Neural cell (in vitro differentiated cells): ENCODE results near the gene NDUFV1. TPM values are rescaled to one million over a fixed set of nuclear protein-coding genes. Genes with fewer than 3 reads are reported as not detected.
A peak's percentile ranks its signal among the peaks of the same experiment; 100 is the strongest.

ENCODE experiments used
- H2AFZ ChIP-seq: fragments of 200-600, 300-800 bp; sonication (generic), shearing (Covaris generic); 2 replicates; pipeline ENCODE4 v1.6.0; 2014; ENCODE audit warnings: low read depth, mild to moderate bottlenecking, antibody characterized with exemption, low read length, moderate library complexity
- H3F3A ChIP-seq: fragments of 200-600 bp; shearing (Covaris generic); 2 replicates; pipeline ENCODE4 v1.6.1; 2016; ENCODE audit warnings: mild to moderate bottlenecking, moderate library complexity, mixed read lengths, antibody characterized with exemption, low read length; ENCODE audit not compliant: insufficient read depth, poor library complexity, severe bottlenecking
- H3K27ac ChIP-seq: fragments of 200-600, 300-800 bp; sonication (generic), shearing (Covaris generic); 2 replicates; pipeline ENCODE4 v1.5.1; 2014; ENCODE audit warnings: mild to moderate bottlenecking, low read length, moderate library complexity
- H3K27me3 ChIP-seq: fragments of 300-800, 200-600 bp; sonication (generic), shearing (Covaris generic); 2 replicates; pipeline ENCODE4 v1.6.0; 2014; ENCODE audit warnings: mild to moderate bottlenecking, low read depth, low read length, moderate library complexity; ENCODE audit not compliant: insufficient read depth
- H3K36me3 ChIP-seq: fragments of 300-800, 200-600 bp; sonication (generic), shearing (Covaris generic); 2 replicates; pipeline ENCODE4 v1.5.1; 2014; ENCODE audit warnings: mild to moderate bottlenecking, antibody characterized with exemption, low read length, moderate library complexity; ENCODE audit not compliant: insufficient read depth
- H3K4me2 ChIP-seq: fragments of 300-800, 200-600 bp; sonication (generic), shearing (Covaris generic); 2 replicates; pipeline ENCODE4 v1.6.0; 2014; ENCODE audit warnings: mild to moderate bottlenecking, low read length
- H3K4me3 ChIP-seq: fragments of 300-800, 200-600 bp; sonication (generic), shearing (Covaris generic); 2 replicates; pipeline ENCODE4 v1.5.1; 2014; ENCODE audit warnings: mild to moderate bottlenecking, low read length, moderate library complexity
- H3K79me2 ChIP-seq: fragments of 200-600 bp; shearing (Covaris generic); replicated peaks from 2 replicates; pipeline ENCODE4 v1.6.0; 2014; ENCODE audit warnings: mild to moderate bottlenecking, low read length, moderate library complexity; ENCODE audit not compliant: insufficient read depth
- H3K9ac ChIP-seq: fragments of 300-800, 200-600 bp; sonication (generic), shearing (Covaris generic); 2 replicates; pipeline ENCODE4 v1.6.1; 2016; ENCODE audit warnings: mild to moderate bottlenecking, low read length, mixed read lengths
- H3K9me2 ChIP-seq: fragments of 200-600 bp; shearing (Covaris generic); 2 replicates; pipeline ENCODE4 v1.6.1; 2016; ENCODE audit warnings: mild to moderate bottlenecking, low read length, mixed read lengths; ENCODE audit not compliant: insufficient read depth
- H3K9me3 ChIP-seq: fragments of 200-600, 300-800 bp; sonication (generic), shearing (Covaris generic); 2 replicates; pipeline ENCODE4 v1.6.1; 2016; ENCODE audit warnings: mild to moderate bottlenecking, mixed run types, low read length, moderate library complexity, mixed read lengths
- H4K20me1 ChIP-seq: fragments of 200-600 bp; shearing (Covaris generic); 2 replicates; pipeline ENCODE4 v1.6.1; 2016; ENCODE audit warnings: mild to moderate bottlenecking, mixed run types; ENCODE audit not compliant: insufficient read depth
- EP300 ChIP-seq: fragments of 450-650 bp; conservative IDR thresholded peaks from 2 replicates; pipeline ENCODE4 v1.6.1; 2014; ENCODE audit warnings: antibody characterized with exemption, mild to moderate bottlenecking, moderate library complexity; ENCODE audit not compliant: poor library complexity, severe bottlenecking
- EZH2 ChIP-seq: fragments of 200-600, 300-800 bp; shearing (Covaris generic), sonication (generic); IDR thresholded peaks from 2 replicates; pipeline ENCODE4 v1.6.1; 2014; ENCODE audit warnings: antibody characterized with exemption, low read length, borderline replicate concordance, mild to moderate bottlenecking; ENCODE audit not compliant: insufficient read depth, poor library complexity, severe bottlenecking
- MXI1 ChIP-seq: fragments of 450-650 bp; conservative IDR thresholded peaks from 2 replicates; pipeline ENCODE4 v1.6.1; 2014; ENCODE audit warnings: antibody characterized with exemption, mild to moderate bottlenecking; ENCODE audit not compliant: poor library complexity, severe bottlenecking
- POLR2AphosphoS5 ChIP-seq: IDR thresholded peaks from 2 replicates; pipeline ENCODE4 v1.6.1; 2012
- RAD21 ChIP-seq: fragments of 450-650 bp; conservative IDR thresholded peaks from 2 replicates; pipeline ENCODE4 v1.6.1; 2014; ENCODE audit warnings: antibody characterized with exemption, mild to moderate bottlenecking, moderate library complexity
- SMC3 ChIP-seq: fragments of 450-650 bp; conservative IDR thresholded peaks from 2 replicates; pipeline ENCODE4 v1.6.1; 2014; ENCODE audit warnings: antibody characterized with exemption, mild to moderate bottlenecking, moderate library complexity; ENCODE audit not compliant: poor library complexity
- TAF1 ChIP-seq: IDR thresholded peaks from 2 replicates; pipeline ENCODE4 v1.6.1; 2012; ENCODE audit warnings: low read depth
- polyA plus RNA-seq: library from polyadenylated mRNA; depleted of rRNA; stranded (reverse); fragments of >200 nt; gene quantifications from 2 replicates; pipeline ENCODE4 v1.2.3, GENCODE V29; 2014
- TF ChIP-seq, protein P1 (sequence below): IDR thresholded peaks from 2 replicates; pipeline ENCODE4 v1.6.1; 2012; ENCODE audit warnings: borderline replicate concordance
- TF ChIP-seq, protein P2 (sequence below): fragments of 450-650 bp; IDR thresholded peaks from 2 replicates; pipeline ENCODE4 v1.5.1; 2014; ENCODE audit warnings: antibody characterized with exemption, mild to moderate bottlenecking, moderate library complexity; ENCODE audit not compliant: poor library complexity, severe bottlenecking

Gene NDUFV1
- polyA plus RNA-seq, 1 donor from 2014 or later: 393 TPM

DNA sequence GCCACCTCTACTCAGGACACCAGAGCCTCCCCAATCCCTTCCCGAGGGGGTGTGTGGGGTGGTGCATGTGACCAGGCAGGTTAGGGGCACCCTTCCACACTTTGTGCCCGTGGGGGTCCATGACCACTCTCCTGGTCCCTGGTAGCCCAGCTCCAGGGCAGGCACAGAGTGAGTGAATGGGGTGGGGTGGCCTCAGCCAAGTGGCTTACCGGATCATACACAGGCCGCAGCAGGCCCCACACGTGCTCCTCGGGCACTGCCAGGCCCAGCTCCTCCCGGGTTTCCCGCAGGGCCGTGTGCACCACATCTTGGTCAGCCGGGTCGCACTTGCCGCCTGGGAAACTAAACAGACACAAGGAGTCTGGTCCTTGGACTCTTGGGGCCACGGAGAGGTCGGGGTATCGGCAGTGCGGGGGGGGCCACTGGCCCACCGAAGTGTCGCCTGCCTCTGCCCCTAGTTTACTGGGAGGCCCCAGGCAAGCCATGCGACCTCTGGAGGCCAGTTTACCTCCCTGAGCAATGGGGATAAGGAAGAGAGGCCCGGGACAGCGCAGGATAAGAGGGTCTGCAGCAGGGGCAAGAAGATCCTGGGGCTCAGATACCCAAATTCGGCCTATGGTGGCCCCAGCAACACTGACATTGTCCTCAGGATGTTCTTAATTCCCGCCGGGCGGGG is 22.1 kb downstream of the NDUFV1 start:
- Histone ChIP-seq H3F3A (no peaks in the 10 kb centered on the region), H2AFZ (no peak overlapping the region), H4K20me1 (no peaks in the 10 kb centered on the region), H3K36me3 (no peaks in the 10 kb centered on the region), H3K9ac (no peak overlapping the region), H3K4me3 (no peak overlapping the region), H3K9me3 (no peaks in the 10 kb centered on the region), H3K27ac (no peak overlapping the region), H3K27me3 (no peaks in the 10 kb centered on the region), H3K79me2 (no peaks in the 10 kb centered on the region), H3K4me2 (no peak overlapping the region), H3K9me2 (no peaks in the 10 kb centered on the region)
- TF ChIP-seq, protein P1, sequence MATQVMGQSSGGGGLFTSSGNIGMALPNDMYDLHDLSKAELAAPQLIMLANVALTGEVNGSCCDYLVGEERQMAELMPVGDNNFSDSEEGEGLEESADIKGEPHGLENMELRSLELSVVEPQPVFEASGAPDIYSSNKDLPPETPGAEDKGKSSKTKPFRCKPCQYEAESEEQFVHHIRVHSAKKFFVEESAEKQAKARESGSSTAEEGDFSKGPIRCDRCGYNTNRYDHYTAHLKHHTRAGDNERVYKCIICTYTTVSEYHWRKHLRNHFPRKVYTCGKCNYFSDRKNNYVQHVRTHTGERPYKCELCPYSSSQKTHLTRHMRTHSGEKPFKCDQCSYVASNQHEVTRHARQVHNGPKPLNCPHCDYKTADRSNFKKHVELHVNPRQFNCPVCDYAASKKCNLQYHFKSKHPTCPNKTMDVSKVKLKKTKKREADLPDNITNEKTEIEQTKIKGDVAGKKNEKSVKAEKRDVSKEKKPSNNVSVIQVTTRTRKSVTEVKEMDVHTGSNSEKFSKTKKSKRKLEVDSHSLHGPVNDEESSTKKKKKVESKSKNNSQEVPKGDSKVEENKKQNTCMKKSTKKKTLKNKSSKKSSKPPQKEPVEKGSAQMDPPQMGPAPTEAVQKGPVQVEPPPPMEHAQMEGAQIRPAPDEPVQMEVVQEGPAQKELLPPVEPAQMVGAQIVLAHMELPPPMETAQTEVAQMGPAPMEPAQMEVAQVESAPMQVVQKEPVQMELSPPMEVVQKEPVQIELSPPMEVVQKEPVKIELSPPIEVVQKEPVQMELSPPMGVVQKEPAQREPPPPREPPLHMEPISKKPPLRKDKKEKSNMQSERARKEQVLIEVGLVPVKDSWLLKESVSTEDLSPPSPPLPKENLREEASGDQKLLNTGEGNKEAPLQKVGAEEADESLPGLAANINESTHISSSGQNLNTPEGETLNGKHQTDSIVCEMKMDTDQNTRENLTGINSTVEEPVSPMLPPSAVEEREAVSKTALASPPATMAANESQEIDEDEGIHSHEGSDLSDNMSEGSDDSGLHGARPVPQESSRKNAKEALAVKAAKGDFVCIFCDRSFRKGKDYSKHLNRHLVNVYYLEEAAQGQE: no peak
- TF ChIP-seq RAD21 (no peak), TAF1 (no peak), POLR2AphosphoS5 (no peak), EP300 (no peak)

GRCh38 chr11:67629386-67630227 is 22.9 kb downstream of the NDUFV1 start, which contains the start of gene NUDT8:
Gene NUDT8 (minus strand): TSS chr11:67629937. CDS start chr11:67629911, 26 bp downstream.
- Histone ChIP-seq H3K4me2 (peak within 1 kb of the TSS; percentile 57), H2AFZ (peak within 1 kb of the TSS; percentile 94), H3K27ac (peak within 1 kb of the TSS; percentile 59), H3K9me2 (no peaks in the 10 kb centered on the region), H3K27me3 (no peaks in the 10 kb centered on the region), H3K4me3 (peak within 1 kb of the TSS; percentile 98), H3K9ac (peak within 1 kb of the TSS; percentile 91), H3K9me3 (no peaks in the 10 kb centered on the region), H3K36me3 (no peaks in the 10 kb centered on the region), H3K79me2 (no peaks in the 10 kb centered on the region), H3F3A (no peaks in the 10 kb centered on the region), H4K20me1 (no peaks in the 10 kb centered on the region)
- no peak for TF ChIP-seq EZH2
- TF ChIP-seq, protein P2, sequence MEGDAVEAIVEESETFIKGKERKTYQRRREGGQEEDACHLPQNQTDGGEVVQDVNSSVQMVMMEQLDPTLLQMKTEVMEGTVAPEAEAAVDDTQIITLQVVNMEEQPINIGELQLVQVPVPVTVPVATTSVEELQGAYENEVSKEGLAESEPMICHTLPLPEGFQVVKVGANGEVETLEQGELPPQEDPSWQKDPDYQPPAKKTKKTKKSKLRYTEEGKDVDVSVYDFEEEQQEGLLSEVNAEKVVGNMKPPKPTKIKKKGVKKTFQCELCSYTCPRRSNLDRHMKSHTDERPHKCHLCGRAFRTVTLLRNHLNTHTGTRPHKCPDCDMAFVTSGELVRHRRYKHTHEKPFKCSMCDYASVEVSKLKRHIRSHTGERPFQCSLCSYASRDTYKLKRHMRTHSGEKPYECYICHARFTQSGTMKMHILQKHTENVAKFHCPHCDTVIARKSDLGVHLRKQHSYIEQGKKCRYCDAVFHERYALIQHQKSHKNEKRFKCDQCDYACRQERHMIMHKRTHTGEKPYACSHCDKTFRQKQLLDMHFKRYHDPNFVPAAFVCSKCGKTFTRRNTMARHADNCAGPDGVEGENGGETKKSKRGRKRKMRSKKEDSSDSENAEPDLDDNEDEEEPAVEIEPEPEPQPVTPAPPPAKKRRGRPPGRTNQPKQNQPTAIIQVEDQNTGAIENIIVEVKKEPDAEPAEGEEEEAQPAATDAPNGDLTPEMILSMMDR: peak; percentile 81
- TF ChIP-seq POLR2AphosphoS5: no peak
- TF ChIP-seq TAF1: no peak
- TF ChIP-seq EP300: no peak
- peak; percentile 66 for TF ChIP-seq RAD21
- TF ChIP-seq, protein P1: no peak
- TF ChIP-seq SMC3: peak; percentile 75
- TF ChIP-seq MXI1: peak; percentile 48
